HepG2 (cell line): Measurements from ENCODE around the gene CYP2U1. TPM values are rescaled to one million over a fixed set of nuclear protein-coding genes. Genes with fewer than 3 reads are reported as not detected.
A peak's percentile ranks its signal among the peaks of the same experiment; 100 is the strongest.

Source experiments
- ATAC-seq: fragments of 200-7000 bp; cut with Tn5 transposase; 3 replicates; pipeline ENCODE4 v1.9.1; 2020; ENCODE audit warnings: mild to moderate bottlenecking, moderate library complexity
- Bru-seq: library from RNA; stranded (reverse); fragments of 400-500 nt; gene quantifications from one replicate; lab custom pipeline; 2021; lab: Mats Ljungman, UMichigan
- BruChase-seq, 2 experiments: library from RNA; stranded (reverse); fragments of 400-500 nt; gene quantifications; one replicate each; lab custom pipeline; 2021; lab: Mats Ljungman, UMichigan
- BruUV-seq: library from RNA; stranded (reverse); fragments of 400-500 nt; replicated peaks from 2 replicates; lab custom pipeline; 2021; lab: Mats Ljungman, UMichigan
- CTCF ChIA-PET: fragments of 300-600 bp; formaldehyde crosslinking; extraction: SDS; loops from one replicate; lab custom pipeline; 2021; ENCODE audit warnings: low total read pairs, inconsistent platforms, low intra/inter-chr PET ratio; lab: Yijun Ruan, JAX
- POLR2A ChIA-PET: fragments of 350-600 bp; sonication (Branson Sonifier 250); formaldehyde crosslinking; loops from one replicate; lab custom pipeline; 2020; ENCODE audit warnings: antibody characterized with exemption, inconsistent platforms; lab: Yijun Ruan, JAX
- DNase-seq: peaks from one replicate; pipeline ENCODE4 v3.0.0-alpha.2; 2015; ENCODE audit warnings: low spot score
- FAIRE-seq: peaks from 3 replicates; lab custom pipeline; 2011; peaks lifted over from hg19 to GRCh38; lab: Jason Lieb, UNC
- H2AFZ ChIP-seq: one replicate; pipeline ENCODE4 v1.6.1; 2011; ENCODE audit warnings: low read length, inconsistent platforms
- H3K27ac ChIP-seq: fragments of 300-600 bp; 3 replicates; pipeline ENCODE4 v1.8.0; 2011; ENCODE audit warnings: mixed run types, mild to moderate bottlenecking, mixed read lengths, low read length, inconsistent platforms; ENCODE audit not compliant: insufficient read depth; ENCODE audit errors: extremely low read length
- H3K27me3 ChIP-seq, 2 experiments: fragments of 200-600 bp in 1 of 2; 2 replicates in 1 of 2; 3 replicates in 1 of 2; pipeline versions ENCODE4 v1.6.0 to v1.8.0; 2011; ENCODE audit warnings: low read length in 2 of 2, mild to moderate bottlenecking in 2 of 2, moderate library complexity in 2 of 2, inconsistent platforms in 1 of 2; ENCODE audit not compliant: insufficient read depth in 2 of 2, control insufficient read depth in 1 of 2
- H3K36me3 ChIP-seq, 2 experiments: fragments of 200-600 bp in 1 of 2; replicated peaks in 1 of 2; 2 replicates in 1 of 2; 3 replicates in 1 of 2; pipeline versions ENCODE4 v1.5.1 to v1.8.0; 2011; ENCODE audit warnings: low read length in 2 of 2, inconsistent platforms in 1 of 2; ENCODE audit not compliant: insufficient read depth in 2 of 2, control insufficient read depth in 1 of 2
- H3K4me1 ChIP-seq: 2 replicates; pipeline ENCODE4 v1.5.1; 2012; ENCODE audit warnings: low read length, inconsistent platforms; ENCODE audit not compliant: insufficient read depth
- H3K4me2 ChIP-seq: 2 replicates; pipeline ENCODE4 v1.6.0; 2011; ENCODE audit warnings: low read depth, low read length, inconsistent platforms
- H3K4me3 ChIP-seq, 3 experiments: fragments of 200-600 bp in 1 of 3; sonication (generic), shearing (Covaris generic) in 1 of 3; replicated peaks in 1 of 3; 2 replicates each; pipeline ENCODE4 v1.5.1; 2011 to 2016; ENCODE audit warnings: low read length in 3 of 3, inconsistent platforms in 2 of 3, low read depth in 2 of 3, mild to moderate bottlenecking in 2 of 3, control low read depth in 1 of 3, mixed read lengths in 1 of 3; ENCODE audit not compliant: insufficient read depth in 1 of 3
- H3K79me2 ChIP-seq: one replicate; pipeline ENCODE4 v1.6.1; 2011; ENCODE audit warnings: low read length, inconsistent platforms; ENCODE audit not compliant: insufficient read depth
- H3K9ac ChIP-seq: 2 replicates; pipeline ENCODE4 v1.6.0; 2011; ENCODE audit warnings: mild to moderate bottlenecking, low read depth, low read length, inconsistent platforms; ENCODE audit not compliant: insufficient read depth
- H3K9me3 ChIP-seq: 2 replicates; pipeline ENCODE4 v1.5.1; 2012; ENCODE audit warnings: mild to moderate bottlenecking, low read length
- H4K20me1 ChIP-seq: 2 replicates; pipeline ENCODE4 v1.6.0; 2011; ENCODE audit warnings: inconsistent platforms, mild to moderate bottlenecking, low read length, moderate library complexity; ENCODE audit not compliant: insufficient read depth
- CCDC6 ChIP-seq: sonication (generic); formaldehyde crosslinking; IDR thresholded peaks from 2 replicates; pipeline ENCODE4 v1.8.1; 2022; ENCODE audit warnings: mild to moderate bottlenecking, missing genetic modification reagents, moderate library complexity
- HDAC1 ChIP-seq: sonication (generic); formaldehyde crosslinking; IDR thresholded peaks from 2 replicates; pipeline ENCODE4 v1.5.1; 2020; ENCODE audit warnings: mild to moderate bottlenecking, missing genetic modification reagents
- HNRNPLL ChIP-seq: fragments of 200-400 bp; formaldehyde crosslinking; IDR thresholded peaks from 2 replicates; pipeline ENCODE4 v1.6.1; 2017; ENCODE audit warnings: mild to moderate bottlenecking, low read depth, low read length; ENCODE audit not compliant: poor library complexity, severe bottlenecking
- NR2C2 ChIP-seq: sonication (generic); formaldehyde crosslinking; IDR thresholded peaks from 2 replicates; pipeline ENCODE4 v1.4.0; 2020; ENCODE audit warnings: missing genetic modification reagents, mild to moderate bottlenecking, moderate library complexity, borderline replicate concordance
- SIX4 ChIP-seq: sonication (generic); formaldehyde crosslinking; IDR thresholded peaks from 2 replicates; pipeline ENCODE4 v1.4.0; 2020; ENCODE audit warnings: missing genetic modification reagents
- TOPORS ChIP-seq: sonication (generic); formaldehyde crosslinking; IDR thresholded peaks from 2 replicates; pipeline ENCODE4 v1.8.0; 2023; ENCODE audit warnings: mild to moderate bottlenecking, missing genetic modification reagents
- ZNF563 ChIP-seq: sonication (generic); formaldehyde crosslinking; IDR thresholded peaks from 2 replicates; pipeline ENCODE4 v1.8.0; 2022; ENCODE audit warnings: mild to moderate bottlenecking, moderate library complexity, missing genetic modification reagents
- WGBS: methylation state at CpG from one replicate; pipeline ENCODE4 v1.1.6; 2017; ENCODE audit warnings: low lambda C conversion rate; 5-methylcytosine and 5-hydroxymethylcytosine counted together
- in situ Hi-C: cut with HindIII; loops from 2 replicates; pipeline ENCODE4 v1.10.0; 2017; ENCODE audit warnings: low pct_unique_long_range_greater_than_20kb; ENCODE audit not compliant: extremely low pct_ligation_motif_present
- intact Hi-C: fragments of 100-400 bp; cut with micrococcal nuclease; formaldehyde crosslinking; loops from one replicate; pipeline ENCODE4 v1.10.0; 2022; ENCODE audit not compliant: unreplicated experiment
- long read RNA-seq, 2 experiments: library from RNA in 1 of 2; library from polyadenylated mRNA in 1 of 2; stranded (forward) in 1 of 2; unstranded in 1 of 2; transcript quantifications; one replicate each; pipeline ENCODE4 v2.0.0, GENCODE V29; 2019 to 2022
- polyA minus RNA-seq, 3 experiments: library from RNA; depleted of rRNA, polyadenylated mRNA; stranded (reverse); fragments of >200 nt; gene quantifications; 2 replicates each; pipeline ENCODE4 v1.2.3, GENCODE V29; 2011; ENCODE audit warnings: low replicate concordance in 1 of 3
- polyA plus RNA-seq, 8 experiments: library from polyadenylated mRNA; depleted of rRNA in 3 of 8; stranded (reverse) in 7 of 8; unstranded in 1 of 8; fragments of >200 nt; fragmentation: Illumina TruSeq in 4 of 8; extraction: Trizol in 4 of 8; gene quantifications; 2 replicates each; pipeline versions ENCODE4 v1.2.1 to v1.2.3, GENCODE V29; 2011 to 2016; ENCODE audit warnings: low read depth in 4 of 8, missing spikeins in 1 of 8, mixed read lengths in 1 of 8; ENCODE audit not compliant: insufficient read depth in 1 of 8
- total RNA-seq, 5 experiments: library from RNA; depleted of rRNA; stranded (reverse); fragments of >200 nt; fragmentation: Illumina TruSeq; extraction: Trizol; gene quantifications; 2 replicates each; pipeline ENCODE4 v1.2.3, GENCODE V29; 2016; ENCODE audit warnings: low read depth in 1 of 5
- TF ChIP-seq, protein P1 (sequence below): IDR thresholded peaks from 2 replicates; pipeline ENCODE4 v1.6.1; 2012; ENCODE audit warnings: low read length, improper control_type of control experiment
- TF ChIP-seq, protein P2 (sequence below): sonication (generic); formaldehyde crosslinking; IDR thresholded peaks from 2 replicates; pipeline ENCODE4 v1.5.0; 2020; ENCODE audit warnings: missing genetic modification reagents, mild to moderate bottlenecking, borderline replicate concordance
- TF ChIP-seq, protein P3 (sequence below): sonication (generic); formaldehyde crosslinking; IDR thresholded peaks from 2 replicates; pipeline ENCODE4 v1.8.0; 2022; ENCODE audit warnings: mild to moderate bottlenecking, missing genetic modification reagents; ENCODE audit not compliant: insufficient replicate concordance

Gene CYP2U1
- total RNA-seq (2016; rRNA removed; fragmentation: Illumina TruSeq; extraction: Trizol): 1.9 and 3.4 TPM in 2 replicates
- total RNA-seq (2016; cell fraction: cytosol; rRNA removed; fragmentation: Illumina TruSeq; extraction: Trizol; ENCODE audit: low read depth): 0.71 and 0.88 TPM in 2 replicates
- total RNA-seq (2016; cell fraction: insoluble cytoplasmic fraction; rRNA removed; fragmentation: Illumina TruSeq; extraction: Trizol): 2.0 and 3.6 TPM in 2 replicates
- 1.5 TPM in 2 replicates for total RNA-seq (2016; cell fraction: membrane; rRNA removed; fragmentation: Illumina TruSeq; extraction: Trizol)
- 4.4 and 5.1 TPM in 2 replicates for total RNA-seq (2016; cell fraction: nucleus; rRNA removed; fragmentation: Illumina TruSeq; extraction: Trizol)
- 1.3 and 1.4 TPM in 2 replicates for polyA plus RNA-seq (2011; rRNA removed)
- 0.90 and 1.1 TPM in 2 replicates for polyA plus RNA-seq (2011; cell fraction: cytosol; rRNA removed)
- polyA plus RNA-seq (2011; cell fraction: nucleus; rRNA removed): 0.74 and 0.88 TPM in 2 replicates
- polyA plus RNA-seq (2012): 1.3 TPM in 2 replicates
- 0.42 and 0.43 TPM in 2 replicates for polyA plus RNA-seq (2016; cell fraction: cytosol; fragmentation: Illumina TruSeq; extraction: Trizol; ENCODE audit: low read depth)
- polyA plus RNA-seq (2016; cell fraction: insoluble cytoplasmic fraction; fragmentation: Illumina TruSeq; extraction: Trizol; ENCODE audit: low read depth): 1.8 TPM in 2 replicates
- 0.87 and 0.95 TPM in 2 replicates for polyA plus RNA-seq (2016; cell fraction: membrane; fragmentation: Illumina TruSeq; extraction: Trizol; ENCODE audit: low read depth)
- 4.0 and 4.4 TPM in 2 replicates for polyA plus RNA-seq (2016; cell fraction: nucleus; fragmentation: Illumina TruSeq; extraction: Trizol; ENCODE audit: insufficient read depth, low read depth)
- polyA minus RNA-seq (2011; rRNA and poly(A)+ RNA removed; ENCODE audit: low replicate concordance): 0.44 and 2.4 TPM in 2 replicates
- polyA minus RNA-seq (2011; cell fraction: cytosol; rRNA and poly(A)+ RNA removed): 1.8 and 2.6 TPM in 2 replicates
- 3.3 and 5.0 TPM in 2 replicates for polyA minus RNA-seq (2011; cell fraction: nucleus; rRNA and poly(A)+ RNA removed)
- Bru-seq, nascent RNA: percentile 51 among the genes with signal in this experiment
- BruChase-seq, experiment 1, labeled RNA remaining after a 6-hour chase: percentile 60 among the genes with signal in this experiment
- percentile 49 among the genes with signal in this experiment for BruChase-seq, experiment 2, labeled RNA remaining after a 2-hour chase
- long read RNA-seq, experiment 1, full-length matches to known transcripts: 3 of 7 reads
- long read RNA-seq, experiment 1, partial matches to known transcripts: 0 of 7 reads
- long read RNA-seq, experiment 1, other reads (novel, unspliced or antisense): 4 of 7 reads
- long read RNA-seq, experiment 2, full-length matches to known transcripts: 6 of 21 reads
- long read RNA-seq, experiment 2, partial matches to known transcripts: 0 of 21 reads
- long read RNA-seq, experiment 2, other reads (novel, unspliced or antisense): 15 of 21 reads

DNA sequence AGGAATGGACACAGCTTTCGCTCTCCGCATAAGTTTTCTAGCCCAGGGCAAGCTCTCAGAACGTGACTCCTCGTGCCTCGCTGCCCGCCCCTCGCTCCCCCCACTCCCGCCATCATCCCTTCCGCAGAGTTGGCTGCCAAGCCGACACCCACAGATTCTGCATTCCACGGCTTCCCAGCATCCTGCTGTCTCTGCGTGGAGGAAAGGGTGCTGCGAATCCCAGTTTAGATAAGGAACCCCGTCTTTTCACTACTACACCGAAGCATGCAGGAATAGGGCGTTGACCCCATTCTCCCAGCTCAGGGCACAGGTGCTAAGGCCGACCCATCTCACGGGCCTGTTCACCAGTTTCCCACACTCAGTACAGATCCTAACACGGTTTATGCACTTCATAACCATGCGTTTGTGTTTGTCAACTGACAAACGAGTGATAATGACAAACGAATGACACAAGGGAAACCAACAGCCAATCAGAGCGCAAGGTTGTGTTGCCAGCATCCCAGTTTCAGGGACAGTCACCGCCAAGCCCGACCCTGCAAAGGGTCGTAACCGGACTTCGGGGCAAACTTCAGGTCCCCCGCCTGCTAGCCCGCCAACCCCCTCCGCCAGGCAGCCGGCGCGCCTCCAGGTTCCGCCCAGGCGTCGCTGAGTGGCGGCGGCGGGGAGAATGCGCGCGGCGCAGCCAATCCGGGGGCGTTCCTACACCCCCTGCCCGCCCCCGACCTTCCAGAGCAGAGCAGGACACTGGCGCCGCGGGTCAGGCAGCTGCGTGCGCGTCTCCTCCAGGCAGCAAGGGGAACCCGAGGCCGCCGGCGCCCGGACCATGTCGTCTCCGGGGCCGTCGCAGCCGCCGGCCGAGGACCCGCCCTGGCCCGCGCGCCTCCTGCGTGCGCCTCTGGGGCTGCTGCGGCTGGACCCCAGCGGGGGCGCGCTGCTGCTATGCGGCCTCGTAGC is at the start of gene CYP2U1:
Gene CYP2U1, plus strand, starts transcription at position 729 of the 954 bp plus-strand sequence. Its CDS starts 95 bp downstream, at position 824.
- in situ Hi-C loops (no loop called here), intact Hi-C loops (loop anchor here (2.0 kb wide), 1 partner anchor 58 kb away; the partner anchor contains the start of gene HADH)
- CTCF ChIA-PET: no interaction called here
- H3K79me2 ChIP-seq: no peaks in the 10 kb centered on the region
- H3K27ac ChIP-seq: no peak within 1 kb of the TSS
- peak; percentile 99 for ATAC-seq
- peak; percentile 68 for DNase-seq
- no peaks in the 10 kb centered on the region for H3K9me3 ChIP-seq
- H3K27me3 ChIP-seq: no peaks in the 10 kb centered on the region; a peak in 2 of 5 replicates
- FAIRE-seq: no peak
- H3K4me1 ChIP-seq: peaks cover 22% of the 10 kb centered on the region
- H3K9ac ChIP-seq: peak within 1 kb of the TSS; percentile 58
- POLR2A ChIA-PET: interaction anchor here (1.0 kb wide), 1 partner anchor 107 kb away, joined by 3 read pairs; no protein-coding TSS in a partner anchor
- peak within 1 kb of the TSS; percentile 57 to 82 (median 63) for H3K4me3 ChIP-seq
- H3K4me2 ChIP-seq: peak within 1 kb of the TSS; percentile 98
- H4K20me1 ChIP-seq: no peaks in the 10 kb centered on the region
- no peaks in the 10 kb centered on the region for H3K36me3 ChIP-seq
- 33% methylated on average over 14 of the region's 78 CpGs for WGBS
- BruUV-seq: no TSS peak
- H2AFZ ChIP-seq: peak within 1 kb of the TSS; percentile 43
- TF ChIP-seq HNRNPLL (peak; percentile 61), TOPORS (CRISPR knock-in tag) (no peak), CCDC6 (CRISPR knock-in tag) (peak; percentile 27; the same call in 1 of the 2 replicates), SIX4 (no peak), HDAC1 (peak; percentile 52), NR2C2 (CRISPR knock-in tag) (peak; percentile 76), ZNF563 (CRISPR knock-in tag) (peak; percentile 82; the same call in 1 of the 2 replicates)
- TF ChIP-seq, protein P1, sequence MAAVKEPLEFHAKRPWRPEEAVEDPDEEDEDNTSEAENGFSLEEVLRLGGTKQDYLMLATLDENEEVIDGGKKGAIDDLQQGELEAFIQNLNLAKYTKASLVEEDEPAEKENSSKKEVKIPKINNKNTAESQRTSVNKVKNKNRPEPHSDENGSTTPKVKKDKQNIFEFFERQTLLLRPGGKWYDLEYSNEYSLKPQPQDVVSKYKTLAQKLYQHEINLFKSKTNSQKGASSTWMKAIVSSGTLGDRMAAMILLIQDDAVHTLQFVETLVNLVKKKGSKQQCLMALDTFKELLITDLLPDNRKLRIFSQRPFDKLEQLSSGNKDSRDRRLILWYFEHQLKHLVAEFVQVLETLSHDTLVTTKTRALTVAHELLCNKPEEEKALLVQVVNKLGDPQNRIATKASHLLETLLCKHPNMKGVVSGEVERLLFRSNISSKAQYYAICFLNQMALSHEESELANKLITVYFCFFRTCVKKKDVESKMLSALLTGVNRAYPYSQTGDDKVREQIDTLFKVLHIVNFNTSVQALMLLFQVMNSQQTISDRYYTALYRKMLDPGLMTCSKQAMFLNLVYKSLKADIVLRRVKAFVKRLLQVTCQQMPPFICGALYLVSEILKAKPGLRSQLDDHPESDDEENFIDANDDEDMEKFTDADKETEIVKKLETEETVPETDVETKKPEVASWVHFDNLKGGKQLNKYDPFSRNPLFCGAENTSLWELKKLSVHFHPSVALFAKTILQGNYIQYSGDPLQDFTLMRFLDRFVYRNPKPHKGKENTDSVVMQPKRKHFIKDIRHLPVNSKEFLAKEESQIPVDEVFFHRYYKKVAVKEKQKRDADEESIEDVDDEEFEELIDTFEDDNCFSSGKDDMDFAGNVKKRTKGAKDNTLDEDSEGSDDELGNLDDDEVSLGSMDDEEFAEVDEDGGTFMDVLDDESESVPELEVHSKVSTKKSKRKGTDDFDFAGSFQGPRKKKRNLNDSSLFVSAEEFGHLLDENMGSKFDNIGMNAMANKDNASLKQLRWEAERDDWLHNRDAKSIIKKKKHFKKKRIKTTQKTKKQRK: no peak
- TF ChIP-seq, protein P2, sequence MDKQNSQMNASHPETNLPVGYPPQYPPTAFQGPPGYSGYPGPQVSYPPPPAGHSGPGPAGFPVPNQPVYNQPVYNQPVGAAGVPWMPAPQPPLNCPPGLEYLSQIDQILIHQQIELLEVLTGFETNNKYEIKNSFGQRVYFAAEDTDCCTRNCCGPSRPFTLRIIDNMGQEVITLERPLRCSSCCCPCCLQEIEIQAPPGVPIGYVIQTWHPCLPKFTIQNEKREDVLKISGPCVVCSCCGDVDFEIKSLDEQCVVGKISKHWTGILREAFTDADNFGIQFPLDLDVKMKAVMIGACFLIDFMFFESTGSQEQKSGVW (CRISPR knock-in tag): no peak
- TF ChIP-seq, protein P3, sequence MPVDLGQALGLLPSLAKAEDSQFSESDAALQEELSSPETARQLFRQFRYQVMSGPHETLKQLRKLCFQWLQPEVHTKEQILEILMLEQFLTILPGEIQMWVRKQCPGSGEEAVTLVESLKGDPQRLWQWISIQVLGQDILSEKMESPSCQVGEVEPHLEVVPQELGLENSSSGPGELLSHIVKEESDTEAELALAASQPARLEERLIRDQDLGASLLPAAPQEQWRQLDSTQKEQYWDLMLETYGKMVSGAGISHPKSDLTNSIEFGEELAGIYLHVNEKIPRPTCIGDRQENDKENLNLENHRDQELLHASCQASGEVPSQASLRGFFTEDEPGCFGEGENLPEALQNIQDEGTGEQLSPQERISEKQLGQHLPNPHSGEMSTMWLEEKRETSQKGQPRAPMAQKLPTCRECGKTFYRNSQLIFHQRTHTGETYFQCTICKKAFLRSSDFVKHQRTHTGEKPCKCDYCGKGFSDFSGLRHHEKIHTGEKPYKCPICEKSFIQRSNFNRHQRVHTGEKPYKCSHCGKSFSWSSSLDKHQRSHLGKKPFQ (CRISPR knock-in tag): no peak
